Caco-2 (cell line): ENCODE data around the gene SPINK4. TPM values are rescaled to one million over a fixed set of nuclear protein-coding genes. Genes with fewer than 3 reads are reported as not detected.

ENCODE experiments used
- BruUV-seq: library from RNA; stranded (reverse); fragments of 400-500 nt; replicated peaks from 2 replicates; lab custom pipeline; 2021; lab: Mats Ljungman, UMichigan
- CTCF ChIA-PET: fragments of 300-600 bp; sonication (Branson Sonifier 250); formaldehyde crosslinking; loops from one replicate; lab custom pipeline; 2022; ENCODE audit warnings: antibody characterized with exemption; lab: Charles Lee
- POLR2A ChIA-PET: fragments of 300-600 bp; sonication (Branson Sonifier 250); formaldehyde crosslinking; loops from one replicate; lab custom pipeline; 2022; ENCODE audit warnings: antibody characterized with exemption; lab: Charles Lee
- DNase-seq, 2 experiments: peaks; one replicate each; pipeline versions ENCODE4 v3.0.0 to v3.0.0-alpha.2; 2020 to 2022
- H3K27me3 ChIP-seq: replicated peaks from 2 replicates; pipeline ENCODE4 v1.6.0; 2011; ENCODE audit warnings: low read length; ENCODE audit not compliant: control insufficient read depth, insufficient read depth
- H3K36me3 ChIP-seq: 2 replicates; pipeline ENCODE4 v1.5.1; 2011; ENCODE audit warnings: low read length; ENCODE audit not compliant: control insufficient read depth, insufficient read depth
- H3K4me1 ChIP-seq: fragments of 250-450 bp; sonication (Bioruptor Pico); 2 replicates; pipeline ENCODE4 v1.5.1; 2020; ENCODE audit warnings: mild to moderate bottlenecking
- H3K4me3 ChIP-seq: 2 replicates; pipeline ENCODE4 v1.5.1; 2011; ENCODE audit warnings: low read depth, mild to moderate bottlenecking, control low read depth, low read length
- H3K9me3 ChIP-seq: fragments of 250-450 bp; sonication (Bioruptor Pico); 2 replicates; pipeline ENCODE4 v1.5.1; 2020; ENCODE audit warnings: mild to moderate bottlenecking, moderate library complexity
- H3K27ac Mint-ChIP-seq: one replicate; pipeline ENCODE4 v1.8.0; 2022; ENCODE audit warnings: mixed read lengths; ENCODE audit not compliant: unreplicated experiment
- H3K27me3 Mint-ChIP-seq: one replicate; pipeline ENCODE4 v1.8.0; 2022; ENCODE audit warnings: mixed read lengths; ENCODE audit not compliant: insufficient read depth, unreplicated experiment
- H3K36me3 Mint-ChIP-seq: one replicate; pipeline ENCODE4 v1.8.0; 2022; ENCODE audit warnings: mild to moderate bottlenecking, mixed read lengths; ENCODE audit not compliant: insufficient read depth, unreplicated experiment
- H3K4me1 Mint-ChIP-seq: one replicate; pipeline ENCODE4 v1.8.0; 2022; ENCODE audit warnings: low read depth, mixed read lengths; ENCODE audit not compliant: unreplicated experiment
- H3K4me3 Mint-ChIP-seq: one replicate; pipeline ENCODE4 v1.8.0; 2022; ENCODE audit warnings: mild to moderate bottlenecking, moderate library complexity, mixed read lengths; ENCODE audit not compliant: unreplicated experiment
- H3K9me3 Mint-ChIP-seq: one replicate; pipeline ENCODE4 v1.8.0; 2022; ENCODE audit warnings: mixed read lengths; ENCODE audit not compliant: unreplicated experiment
- CTCF ChIP-seq, 2 experiments: fragments of 200-600 bp in 1 of 2; IDR thresholded peaks; 1 replicate in 1 of 2; 2 replicates in 1 of 2; pipeline versions ENCODE4 v1.5.1 to v1.8.0; 2011 to 2022; ENCODE audit warnings: antibody characterized with exemption in 1 of 2, control low read depth in 1 of 2, inconsistent platforms in 1 of 2, low read depth in 1 of 2, low read length in 1 of 2, mild to moderate bottlenecking in 1 of 2, moderate library complexity in 1 of 2; ENCODE audit not compliant: insufficient read depth in 1 of 2, severe bottlenecking in 1 of 2, unreplicated experiment in 1 of 2
- intact Hi-C: fragments of 100-400 bp; cut with micrococcal nuclease; formaldehyde crosslinking; loops from one replicate; pipeline ENCODE4 v1.10.0; 2022; ENCODE audit not compliant: unreplicated experiment
- total RNA-seq: library from RNA; stranded (reverse); gene quantifications from 2 replicates; pipeline ENCODE4 v1.2.3, GENCODE V29; 2022

SPINK4 gene
- total RNA-seq, 1 experiment from 2014 or later, result 2.1 TPM

GRCh38 chr9:33290247-33291030 is 50.5 kb downstream of the SPINK4 start, which contains the start of gene NFX1:
Gene NFX1, plus strand, starts transcription at chr9:33290516. Its CDS starts 57 bp downstream, at chr9:33290573.
- intact Hi-C loops, result loop anchor here (1.0 kb wide), 1 partner anchor 26 kb away; the partner anchor contains the start of gene BAG1
- H3K4me3 ChIP-seq, result peak within 1 kb of the TSS; percentile 84
- DNase-seq, result peak; percentile 96 to 97
- ChIA-PET POLR2A (interaction anchor here (0.6 to 1.5 kb wide), 9 partner anchors 10 to 266 kb away, joined by 3 to 9 read pairs (median 6); partner anchors contain the start of genes BAG1, CHMP5, DNAJA1 and NOL6), CTCF (interaction anchor here (0.5 to 1.2 kb wide), 8 partner anchors 50 to 266 kb away, joined by 3 to 9 read pairs (median 4); partner anchors contain the start of genes B4GALT1, DNAJA1 and SPINK4)
- H3K4me3 Mint-ChIP-seq, result peak within 1 kb of the TSS; percentile 96
- H3K9me3 ChIP-seq, result no peaks in the 10 kb centered on the region
- TSS peak; percentile 37 for BruUV-seq
- no peak for TF ChIP-seq CTCF (IDR thresholded peaks at IDR 0.05; ENCODE audit: insufficient read depth in 1 of 2, low read depth in 1 of 2, low read length in 1 of 2, severe bottlenecking in 1 of 2, unreplicated experiment in 1 of 2)
- H3K27ac Mint-ChIP-seq, result peak within 1 kb of the TSS; percentile 99
- H3K36me3 Mint-ChIP-seq, result peaks cover 35% of the 10 kb centered on the region
- peaks cover 17% of the 10 kb centered on the region; the same call in 1 of the 2 replicates for H3K4me1 ChIP-seq
- H3K36me3 ChIP-seq, result no peaks in the 10 kb centered on the region
- peaks cover 12% of the 10 kb centered on the region for H3K4me1 Mint-ChIP-seq
- no peaks in the 10 kb centered on the region for H3K27me3 Mint-ChIP-seq
- H3K9me3 Mint-ChIP-seq, result no peaks in the 10 kb centered on the region
- no peaks in the 10 kb centered on the region for H3K27me3 ChIP-seq

GRCh38 chr9:33291031-33291397 is 51.0 kb downstream of the SPINK4 start:
- Mint-ChIP-seq H3K4me1 (peaks cover 14% of the 10 kb centered on the region), H3K27me3 (no peaks in the 10 kb centered on the region), H3K9me3 (no peaks in the 10 kb centered on the region), H3K4me3 (peak overlapping the region; percentile 96), H3K27ac (peak overlapping the region; percentile 99), H3K36me3 (peaks cover 41% of the 10 kb centered on the region)
- H3K27me3 ChIP-seq, result no peaks in the 10 kb centered on the region
- intact Hi-C loops, result no loop called here
- POLR2A ChIA-PET, result interaction anchor here (1.0 to 1.5 kb wide), 4 partner anchors 10 to 266 kb away, joined by 4 to 8 read pairs (median 7); partner anchors contain the start of genes DNAJA1, NOL6 and SMU1
- BruUV-seq, result no TSS peak
- CTCF ChIA-PET, result interaction anchor here (1.2 kb wide), 1 partner anchor 51 kb away, joined by 4 read pairs; the partner anchor contains the start of gene SPINK4
- H3K4me1 ChIP-seq, result peaks cover 17% of the 10 kb centered on the region; the same call in 1 of the 2 replicates
- TF ChIP-seq CTCF (IDR thresholded peaks at IDR 0.05; ENCODE audit: insufficient read depth in 1 of 2, low read depth in 1 of 2, low read length in 1 of 2, severe bottlenecking in 1 of 2, unreplicated experiment in 1 of 2), result no peak
- H3K36me3 ChIP-seq, result no peaks in the 10 kb centered on the region
- H3K4me3 ChIP-seq, result peak overlapping the region; percentile 84
- DNase-seq, result no peak
- no peaks in the 10 kb centered on the region for H3K9me3 ChIP-seq

- DNase-seq, result no peak
- CTCF ChIA-PET, result no interaction called here
- no TSS peak for BruUV-seq
These were observed 51.9 kb downstream of the SPINK4 start for GRCh38 chr9:33291901-33292300.

More at GRCh38 chr9:33291901-33292300, 51.9 kb downstream of the SPINK4 start:
- Mint-ChIP-seq H3K36me3 (peaks cover 50% of the 10 kb centered on the region), H3K4me3 (peak overlapping the region; percentile 69), H3K27me3 (no peaks in the 10 kb centered on the region), H3K4me1 (peaks cover 21% of the 10 kb centered on the region), H3K9me3 (no peaks in the 10 kb centered on the region), H3K27ac (peak overlapping the region; percentile 6)
- no peaks in the 10 kb centered on the region for H3K36me3 ChIP-seq
- POLR2A ChIA-PET, result no interaction called here
- H3K4me3 ChIP-seq, result no peak overlapping the region
- intact Hi-C loops, result no loop called here
- H3K27me3 ChIP-seq, result no peaks in the 10 kb centered on the region
- peaks cover 17% of the 10 kb centered on the region; the same call in 1 of the 2 replicates for H3K4me1 ChIP-seq
- H3K9me3 ChIP-seq, result no peaks in the 10 kb centered on the region
- TF ChIP-seq CTCF (IDR thresholded peaks at IDR 0.05; ENCODE audit: insufficient read depth in 1 of 2, low read depth in 1 of 2, low read length in 1 of 2, severe bottlenecking in 1 of 2, unreplicated experiment in 1 of 2), result no peak
